Measurements from ENCODE around the gene SLC35E4. TPM values are rescaled to one million over a fixed set of nuclear protein-coding genes. Genes with fewer than 3 reads are reported as not detected.

Gene SLC35E4
- total and polyA plus RNA-seq, 12 donors: 0.60 to 7.0 (median 3.3) TPM

- Histone ChIP-seq H3K4me1 (replicated peaks in 1 of 2) (no peaks in the 10 kb centered on the region), H3K27me3 (no peaks in the 10 kb centered on the region), H3K36me3 (replicated peaks in 1 of 2) (peaks cover 0 to 25% of the 10 kb centered on the region in 2 donors), H3K27ac (no peak overlapping the region), H3K9me3 (replicated peaks in 1 of 3) (no peaks in the 10 kb centered on the region), H3K4me3 (no peak overlapping the region)
- 89 to 97% (median 95%) methylated on average over 4 of the region's 4 CpGs for WGBS, 4 donors
- intact Hi-C loops (cut with DNase I): no loop called here
- DNase-seq: no peak
- TF ChIP-seq POLR2A (IDR thresholded peaks at IDR 0.05) (no peak), CTCF (IDR thresholded peaks at IDR 0.05) (no peak)
Observed at GRCh38 chr22:30662040-30662439, 26.5 kb downstream of the SLC35E4 start.

- peaks cover 0 to 4% of the 10 kb centered on the region in 2 donors for H3K4me1 ChIP-seq (replicated peaks in 1 of 2)
- no peak for DNase-seq
- intact Hi-C loops (cut with DNase I): no loop called here
- H3K27ac ChIP-seq: no peak overlapping the region
- H3K27me3 ChIP-seq: no peaks in the 10 kb centered on the region
- H3K4me3 ChIP-seq: no peak overlapping the region
- H3K36me3 ChIP-seq (replicated peaks in 1 of 2): peaks cover 0 to 25% of the 10 kb centered on the region in 2 donors
- no peaks in the 10 kb centered on the region for H3K9me3 ChIP-seq (replicated peaks in 1 of 3)
- TF ChIP-seq POLR2A (IDR thresholded peaks at IDR 0.05) (no peak), CTCF (IDR thresholded peaks at IDR 0.05) (no peak)
- WGBS, 4 donors: 92 to 99% (median 97%) methylated on average over 13 of the region's 13 CpGs
Observed at GRCh38 chr22:30664798-30665197, 29.2 kb downstream of the SLC35E4 start.

GRCh38 chr22:30665266-30665665 lies 29.7 kb downstream of the SLC35E4 start:
- Histone ChIP-seq H3K36me3 (replicated peaks in 1 of 2) (peaks cover 0 to 25% of the 10 kb centered on the region in 2 donors), H3K27ac (no peak overlapping the region), H3K4me3 (no peak overlapping the region), H3K4me1 (replicated peaks in 1 of 2) (peaks cover 0 to 4% of the 10 kb centered on the region in 2 donors), H3K27me3 (no peaks in the 10 kb centered on the region), H3K9me3 (replicated peaks in 1 of 3) (no peaks in the 10 kb centered on the region)
- TF ChIP-seq CTCF (IDR thresholded peaks at IDR 0.05) (no peak), POLR2A (IDR thresholded peaks at IDR 0.05) (no peak)
- no peak for DNase-seq
- WGBS, 4 donors: 80 to 91% (median 84%) methylated on average over 2 of the region's 2 CpGs
- intact Hi-C loops (cut with DNase I): no loop called here

- peaks cover 0 to 25% of the 10 kb centered on the region in 2 donors for H3K36me3 ChIP-seq (replicated peaks in 1 of 2)
- H3K27ac ChIP-seq: no peak overlapping the region
- 91 to 97% (median 95%) methylated on average over 4 of the region's 4 CpGs for WGBS, 4 donors
- no peaks in the 10 kb centered on the region for H3K27me3 ChIP-seq
- peaks cover 0 to 4% of the 10 kb centered on the region in 2 donors for H3K4me1 ChIP-seq (replicated peaks in 1 of 2)
- no peaks in the 10 kb centered on the region for H3K9me3 ChIP-seq (replicated peaks in 1 of 3)
- no peak overlapping the region for H3K4me3 ChIP-seq
- no peak for TF ChIP-seq CTCF (IDR thresholded peaks at IDR 0.05)
- no peak for TF ChIP-seq POLR2A (IDR thresholded peaks at IDR 0.05)
- intact Hi-C loops (cut with DNase I): no loop called here
- DNase-seq: no peak
Observed at GRCh38 chr22:30665786-30666185, 30.2 kb downstream of the SLC35E4 start.

All from adrenal gland (tissue), 12 donors.